Activated CD8-positive, alpha-beta T cell treated with anti-CD3 and anti-CD28 coated beads, Interleukin-2, amount 10 ng/mL, durations not matched to agents 7 days and 5 days (primary cell): ENCODE data around the gene ALG10B. TPM values are rescaled to one million over a fixed set of nuclear protein-coding genes. Genes with fewer than 3 reads are reported as not detected.
"Not testable (repeated sequence)": the region's sequence is repeated elsewhere in the genome, so short reads cannot be mapped to it uniquely, and the experiment has no call there.

Experiments used
- ATAC-seq: fragments of 150-1000 bp; cut with Tn5 transposase; one replicate; pipeline ENCODE4 v1.10.0; 2021; ENCODE audit warnings: moderate library complexity
- CTCF ChIA-PET: fragments of 350-600 bp; sonication (Branson Sonifier 250); formaldehyde crosslinking; loops from one replicate; lab custom pipeline; 2021; ENCODE audit warnings: antibody characterized with exemption; lab: Charles Lee
- POLR2A ChIA-PET: fragments of 350-600 bp; sonication (Branson Sonifier 250); formaldehyde crosslinking; loops from one replicate; lab custom pipeline; 2021; ENCODE audit warnings: antibody characterized with exemption; lab: Charles Lee
- DNase-seq: peaks from one replicate; pipeline ENCODE4 v3.0.0-alpha.2; 2020
- H3K27ac Mint-ChIP-seq: one replicate; pipeline ENCODE4 v1.8.0; 2021; ENCODE audit warnings: mild to moderate bottlenecking, mixed read lengths
- H3K27me3 Mint-ChIP-seq: one replicate; pipeline ENCODE4 v1.8.0; 2021; ENCODE audit warnings: low read depth, mixed read lengths
- H3K36me3 Mint-ChIP-seq: one replicate; pipeline ENCODE4 v1.8.0; 2021; ENCODE audit warnings: low read depth, mixed read lengths
- H3K4me1 Mint-ChIP-seq: one replicate; pipeline ENCODE4 v1.8.0; 2021; ENCODE audit warnings: low read depth, mixed read lengths
- H3K4me3 Mint-ChIP-seq: one replicate; pipeline ENCODE4 v1.8.0; 2021; ENCODE audit warnings: mild to moderate bottlenecking, mixed read lengths
- H3K9me3 Mint-ChIP-seq: one replicate; pipeline ENCODE4 v1.8.0; 2022; ENCODE audit warnings: mixed read lengths; ENCODE audit not compliant: insufficient read depth
- total RNA-seq, 2 experiments: library from RNA; stranded (reverse); gene quantifications; one replicate each; pipeline ENCODE4 v1.2.3, GENCODE V29; 2021

Gene ALG10B
- total RNA-seq, 2 experiments from 2014 or later, result 11.0 to 12.0 TPM

GRCh38 chr12:38328306-38328895, 11.8 kb downstream of the ALG10B start:
- Mint-ChIP-seq H3K9me3 (no peaks in the 10 kb centered on the region), H3K36me3 (peaks cover 2% of the 10 kb centered on the region), H3K4me3 (no peak overlapping the region), H3K27me3 (no peaks in the 10 kb centered on the region), H3K27ac (no peak overlapping the region), H3K4me1 (no peaks in the 10 kb centered on the region)
- CTCF ChIA-PET, result interaction anchor here (1.3 to 1.7 kb wide), 2 partner anchors 12 to 945 kb away, joined by 5 to 6 read pairs; partner anchors contain the start of gene ALG10B
- DNase-seq, result no peak
- ATAC-seq, result no peak
- POLR2A ChIA-PET, result no interaction called here

- H3K36me3 Mint-ChIP-seq, H3K4me1 Mint-ChIP-seq, CTCF ChIA-PET, ATAC-seq, H3K27me3 Mint-ChIP-seq, POLR2A ChIA-PET, H3K4me3 Mint-ChIP-seq, H3K27ac Mint-ChIP-seq, DNase-seq, H3K9me3 Mint-ChIP-seq: not testable (repeated sequence)
Measured at GRCh38 chr12:38330414-38330813, 13.8 kb downstream of the ALG10B start.

DNA sequence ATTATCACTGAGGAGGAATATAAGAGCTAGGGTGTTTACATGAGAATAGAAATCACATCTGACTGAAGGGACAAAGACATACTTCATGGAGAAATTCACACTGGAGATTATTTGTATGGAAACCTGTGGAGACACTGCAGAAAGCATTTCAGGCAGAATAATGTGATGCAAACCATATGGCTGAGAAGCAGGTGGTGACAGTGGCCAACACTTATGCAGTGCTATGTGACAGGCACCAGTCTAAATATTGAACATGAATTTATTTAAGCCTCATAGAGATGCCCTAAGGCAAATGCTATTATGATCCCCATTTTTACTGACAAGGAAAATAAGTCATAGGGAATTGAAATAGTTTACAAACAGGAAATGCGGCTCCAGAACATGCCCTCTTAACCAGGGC, 16.2 kb downstream of the ALG10B start:
- ChIA-PET POLR2A (no interaction called here), CTCF (no interaction called here)
- Mint-ChIP-seq H3K36me3 (no peaks in the 10 kb centered on the region), H3K4me3 (no peak overlapping the region), H3K4me1 (no peaks in the 10 kb centered on the region), H3K27me3 (no peaks in the 10 kb centered on the region), H3K27ac (no peak overlapping the region), H3K9me3 (no peaks in the 10 kb centered on the region)
- ATAC-seq, result no peak
- DNase-seq, result no peak

GRCh38 chr12:38342444-38342843, 25.9 kb downstream of the ALG10B start:
- ATAC-seq (no peak), DNase-seq (no peak)
- no peaks in the 10 kb centered on the region for H3K36me3 Mint-ChIP-seq
- no peaks in the 10 kb centered on the region for H3K27me3 Mint-ChIP-seq
- H3K9me3 Mint-ChIP-seq, result no peaks in the 10 kb centered on the region
- POLR2A ChIA-PET, result no interaction called here
- CTCF ChIA-PET, result no interaction called here
- no peak overlapping the region for H3K4me3 Mint-ChIP-seq
- no peaks in the 10 kb centered on the region for H3K4me1 Mint-ChIP-seq
- no peak overlapping the region for H3K27ac Mint-ChIP-seq

DNA sequence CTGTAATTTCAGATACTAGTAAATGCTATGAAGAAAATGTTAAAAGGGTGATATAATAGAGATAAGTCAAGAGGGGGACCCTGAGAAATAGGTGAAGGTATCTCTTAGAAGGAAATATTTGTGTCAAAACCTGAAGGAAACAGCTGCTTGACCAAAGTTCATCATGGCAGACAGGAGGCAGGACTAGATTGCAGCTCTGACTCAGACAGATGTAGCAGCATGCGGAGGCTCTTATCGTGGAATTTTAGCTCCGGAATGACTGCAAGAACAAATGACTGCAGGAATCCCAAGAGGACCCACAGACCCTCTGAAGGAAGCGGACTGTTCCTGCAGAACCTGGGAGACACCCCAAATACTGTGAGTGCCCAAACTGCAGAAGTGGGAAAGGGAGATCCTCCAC, 26.7 kb downstream of the ALG10B start:
- DNase-seq, CTCF ChIA-PET, H3K27ac Mint-ChIP-seq, H3K36me3 Mint-ChIP-seq, H3K27me3 Mint-ChIP-seq, H3K9me3 Mint-ChIP-seq, ATAC-seq, POLR2A ChIA-PET, H3K4me1 Mint-ChIP-seq, H3K4me3 Mint-ChIP-seq: not testable (repeated sequence)

- H3K27ac Mint-ChIP-seq, H3K4me1 Mint-ChIP-seq, DNase-seq, H3K4me3 Mint-ChIP-seq, CTCF ChIA-PET, H3K9me3 Mint-ChIP-seq, H3K36me3 Mint-ChIP-seq, ATAC-seq, POLR2A ChIA-PET, H3K27me3 Mint-ChIP-seq: not testable (repeated sequence)
Measured at GRCh38 chr12:38343916-38344315, 27.3 kb downstream of the ALG10B start.

GRCh38 chr12:38350342-38351174, 34.0 kb downstream of the ALG10B start:
- H3K4me1 Mint-ChIP-seq, result peaks cover 2% of the 10 kb centered on the region
- H3K27me3 Mint-ChIP-seq, result no peaks in the 10 kb centered on the region
- ATAC-seq, result no peak
- CTCF ChIA-PET, result no interaction called here
- DNase-seq, result no peak
- no peak overlapping the region for H3K27ac Mint-ChIP-seq
- H3K36me3 Mint-ChIP-seq, result no peaks in the 10 kb centered on the region
- POLR2A ChIA-PET, result no interaction called here
- no peaks in the 10 kb centered on the region for H3K9me3 Mint-ChIP-seq
- no peak overlapping the region for H3K4me3 Mint-ChIP-seq

GRCh38 chr12:38351175-38351508, 34.6 kb downstream of the ALG10B start:
- CTCF ChIA-PET, POLR2A ChIA-PET, ATAC-seq, H3K4me3 Mint-ChIP-seq, H3K9me3 Mint-ChIP-seq, H3K27me3 Mint-ChIP-seq, DNase-seq, H3K27ac Mint-ChIP-seq, H3K36me3 Mint-ChIP-seq, H3K4me1 Mint-ChIP-seq: not testable (repeated sequence)

DNA sequence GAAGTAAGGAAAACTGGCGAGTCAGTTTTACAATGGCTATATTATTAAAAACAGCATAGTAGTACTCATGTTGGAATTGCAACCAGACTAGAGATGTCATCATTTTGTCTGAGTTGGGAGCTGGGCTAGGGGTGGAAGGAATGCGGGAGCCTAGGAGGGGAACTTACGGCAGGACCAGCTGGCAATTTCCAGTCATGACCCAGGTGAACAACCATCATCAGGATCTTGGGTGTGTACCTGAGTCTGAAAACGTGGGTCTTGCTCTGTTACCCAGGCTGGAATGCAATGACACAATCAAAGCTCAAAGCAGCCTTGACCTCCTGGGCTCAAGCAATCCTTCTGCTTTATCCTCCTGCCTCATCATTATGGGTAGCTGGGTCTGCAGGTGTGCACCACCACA, 50.9 kb downstream of the ALG10B start:
- Mint-ChIP-seq H3K36me3 (no peaks in the 10 kb centered on the region), H3K4me3 (no peak overlapping the region), H3K27me3 (no peaks in the 10 kb centered on the region), H3K4me1 (no peaks in the 10 kb centered on the region), H3K9me3 (no peaks in the 10 kb centered on the region), H3K27ac (no peak overlapping the region)
- ATAC-seq (no peak), DNase-seq (no peak)
- POLR2A ChIA-PET, result no interaction called here
- CTCF ChIA-PET, result no interaction called here

DNA sequence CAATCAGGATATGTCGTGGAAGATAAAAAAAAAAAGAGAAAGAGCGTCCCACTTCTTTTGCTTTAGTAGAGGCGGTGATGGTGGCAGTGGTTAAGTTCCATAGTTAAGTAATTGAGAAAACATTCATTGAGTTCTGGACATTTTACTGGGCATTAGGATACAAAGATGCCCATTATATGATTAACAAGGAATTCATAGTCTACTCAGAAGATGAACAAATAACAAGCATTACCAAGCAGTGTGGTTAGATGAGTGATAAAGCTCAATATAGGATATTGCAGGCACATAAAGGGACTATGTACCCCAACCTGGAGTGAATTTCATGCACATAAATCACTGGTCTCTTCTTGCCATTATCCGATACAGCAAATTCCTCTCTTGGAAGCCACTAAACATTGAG, 53.7 kb downstream of the ALG10B start:
- H3K4me1 Mint-ChIP-seq, result no peaks in the 10 kb centered on the region
- H3K4me3 Mint-ChIP-seq, result no peak overlapping the region
- H3K27ac Mint-ChIP-seq, result no peak overlapping the region
- DNase-seq (no peak), ATAC-seq (no peak)
- no peaks in the 10 kb centered on the region for H3K36me3 Mint-ChIP-seq
- H3K9me3 Mint-ChIP-seq, result no peaks in the 10 kb centered on the region
- ChIA-PET POLR2A (no interaction called here), CTCF (no interaction called here)
- no peaks in the 10 kb centered on the region for H3K27me3 Mint-ChIP-seq

GRCh38 chr12:38373784-38374183, 57.2 kb downstream of the ALG10B start:
- Mint-ChIP-seq H3K27ac (no peak overlapping the region), H3K4me1 (no peaks in the 10 kb centered on the region), H3K4me3 (no peak overlapping the region), H3K27me3 (no peaks in the 10 kb centered on the region), H3K9me3 (no peaks in the 10 kb centered on the region), H3K36me3 (no peaks in the 10 kb centered on the region)
- DNase-seq (no peak), ATAC-seq (no peak)
- ChIA-PET CTCF (no interaction called here), POLR2A (no interaction called here)

- ATAC-seq (no peak), DNase-seq (no peak)
- H3K36me3 Mint-ChIP-seq, result no peaks in the 10 kb centered on the region
- ChIA-PET POLR2A (no interaction called here), CTCF (no interaction called here)
- no peak overlapping the region for H3K27ac Mint-ChIP-seq
- no peaks in the 10 kb centered on the region for H3K4me1 Mint-ChIP-seq
- no peak overlapping the region for H3K4me3 Mint-ChIP-seq
- H3K9me3 Mint-ChIP-seq, result no peaks in the 10 kb centered on the region
- no peaks in the 10 kb centered on the region for H3K27me3 Mint-ChIP-seq
Measured at GRCh38 chr12:38374751-38375150, 58.2 kb downstream of the ALG10B start.
